H1 (cell line): ENCODE results near the gene NDFIP2. TPM values are rescaled to one million over a fixed set of nuclear protein-coding genes. Genes with fewer than 3 reads are reported as not detected.

Experiments
- CTCF ChIA-PET: fragments of 300-600 bp; sonication (Branson Sonifier 250); formaldehyde crosslinking; loops from one replicate; lab custom pipeline; 2021; ENCODE audit not compliant: partially characterized antibody; lab: Charles Lee
- POLR2A ChIA-PET: fragments of 300-600 bp; sonication (Branson Sonifier 250); formaldehyde crosslinking; loops from one replicate; lab custom pipeline; 2021; ENCODE audit warnings: inconsistent platforms; ENCODE audit not compliant: partially characterized antibody; lab: Charles Lee
- DNase-seq, 2 experiments: peaks; one replicate each; pipeline versions ENCODE4 v3.0.0 to v3.0.0-alpha.2; 2010 to 2022; ENCODE audit warnings: low spot score in 2 of 2, low read depth in 1 of 2, mixed read lengths in 1 of 2
- FAIRE-seq: peaks from 2 replicates; lab custom pipeline; 2011; peaks lifted over from hg19 to GRCh38; lab: Jason Lieb, UNC
- H2AFZ ChIP-seq: 2 replicates; pipeline ENCODE4 v1.8.1; 2012; ENCODE audit warnings: low read length, inconsistent platforms
- H2AK5ac ChIP-seq: 2 replicates; pipeline ENCODE4 v1.6.1; 2013; ENCODE audit warnings: low read depth, low read length
- H2BK120ac ChIP-seq: replicated peaks from 2 replicates; pipeline ENCODE3; 2013; ENCODE audit warnings: low read depth, low read length, inconsistent platforms
- H2BK12ac ChIP-seq: 2 replicates; pipeline ENCODE4 v1.6.1; 2013; ENCODE audit warnings: low read depth, low read length
- H2BK15ac ChIP-seq: 2 replicates; pipeline ENCODE4 v1.6.1; 2013; ENCODE audit warnings: low read length
- H2BK20ac ChIP-seq: 2 replicates; pipeline ENCODE4 v1.6.1; 2013; ENCODE audit warnings: low read length
- H2BK5ac ChIP-seq: 2 replicates; pipeline ENCODE4 v1.6.1; 2013; ENCODE audit warnings: low read depth, low read length
- H3K14ac ChIP-seq: 2 replicates; pipeline ENCODE4 v1.6.1; 2013; ENCODE audit warnings: inconsistent platforms; ENCODE audit not compliant: insufficient read length
- H3K18ac ChIP-seq: 2 replicates; pipeline ENCODE4 v1.6.1; 2013; ENCODE audit warnings: low read length; ENCODE audit errors: extremely low read depth
- H3K23ac ChIP-seq: 2 replicates; pipeline ENCODE4 v1.6.1; 2013; ENCODE audit warnings: inconsistent platforms; ENCODE audit not compliant: insufficient read length
- H3K23me2 ChIP-seq: 2 replicates; pipeline ENCODE4 v1.6.1; 2013; ENCODE audit warnings: low read depth, low read length
- H3K27ac ChIP-seq: 2 replicates; pipeline ENCODE4 v1.6.1; 2011; ENCODE audit warnings: low read depth, low read length, inconsistent platforms
- H3K27me3 ChIP-seq, 4 experiments: replicated peaks in 1 of 4; 1 replicate in 1 of 4; 2 replicates in 3 of 4; pipeline versions ENCODE4 v1.6.1 to v1.8.1; 2011 to 2013; ENCODE audit warnings: low read length in 3 of 4, mild to moderate bottlenecking in 3 of 4, inconsistent platforms in 2 of 4, mixed read lengths in 2 of 4, moderate library complexity in 1 of 4; ENCODE audit not compliant: control insufficient read depth in 3 of 4, insufficient read depth in 3 of 4; ENCODE audit errors: extremely low read depth in 1 of 4
- H3K36me3 ChIP-seq, 4 experiments: 2 replicates each; pipeline versions ENCODE4 v1.6.1 to v1.8.1; 2011 to 2013; ENCODE audit warnings: mild to moderate bottlenecking in 4 of 4, low read length in 3 of 4, moderate library complexity in 2 of 4, control low read depth in 1 of 4, inconsistent platforms in 1 of 4; ENCODE audit not compliant: insufficient read depth in 4 of 4, control insufficient read depth in 2 of 4
- H3K4ac ChIP-seq: replicated peaks from 2 replicates; pipeline ENCODE3; 2013; ENCODE audit warnings: low read length, low read depth, mixed read lengths, inconsistent platforms; ENCODE audit not compliant: insufficient read length
- H3K4me1 ChIP-seq, 4 experiments: replicated peaks in 1 of 4; 1 replicate in 1 of 4; 2 replicates in 3 of 4; pipeline versions ENCODE4 v1.6.1 to v1.8.1; 2011 to 2013; ENCODE audit warnings: low read length in 3 of 4, inconsistent platforms in 2 of 4, mixed read lengths in 1 of 4; ENCODE audit not compliant: insufficient read depth in 4 of 4, control insufficient read depth in 3 of 4
- H3K4me2 ChIP-seq, 2 experiments: 2 replicates each; pipeline versions ENCODE4 v1.6.1 to v1.8.1; 2011 to 2013; ENCODE audit warnings: low read depth in 2 of 2, low read length in 2 of 2, control low read depth in 1 of 2, inconsistent platforms in 1 of 2, mild to moderate bottlenecking in 1 of 2; ENCODE audit not compliant: insufficient read depth in 1 of 2
- H3K4me3 ChIP-seq, 4 experiments: fragments of 200-600, 300-600 bp in 1 of 4; sonication (generic), shearing (Covaris generic), sonication (Bioruptor Twin) in 1 of 4; 2 replicates each; pipeline versions ENCODE4 v1.5.1 to v1.8.1; 2011 to 2016; ENCODE audit warnings: low read length in 4 of 4, low read depth in 3 of 4, control low read depth in 2 of 4, inconsistent platforms in 2 of 4, mild to moderate bottlenecking in 2 of 4, mixed read lengths in 1 of 4, moderate library complexity in 1 of 4; ENCODE audit not compliant: insufficient read depth in 2 of 4; ENCODE audit errors: extremely low read depth in 1 of 4
- H3K56ac ChIP-seq: replicated peaks from 2 replicates; pipeline ENCODE3; 2013; ENCODE audit warnings: low read depth, mild to moderate bottlenecking, mixed read lengths, low read length, inconsistent platforms; ENCODE audit not compliant: insufficient read length
- H3K79me1 ChIP-seq: 2 replicates; pipeline ENCODE4 v1.6.1; 2013; ENCODE audit warnings: low read depth, low read length, control low read depth
- H3K79me2 ChIP-seq, 2 experiments: 2 replicates each; pipeline versions ENCODE4 v1.6.1 to v1.8.1; 2012 to 2013; ENCODE audit warnings: low read length in 2 of 2, mild to moderate bottlenecking in 2 of 2, inconsistent platforms in 1 of 2; ENCODE audit not compliant: insufficient read depth in 2 of 2, control insufficient read depth in 1 of 2
- H3K9ac ChIP-seq, 4 experiments: replicated peaks in 1 of 4; 1 replicate in 1 of 4; 2 replicates in 3 of 4; pipeline versions ENCODE4 v1.6.1 to v1.8.1; 2011 to 2013; ENCODE audit warnings: low read depth in 3 of 4, low read length in 3 of 4, control low read depth in 2 of 4, mild to moderate bottlenecking in 2 of 4, moderate library complexity in 2 of 4, inconsistent platforms in 1 of 4; ENCODE audit errors: extremely low read depth in 1 of 4
- H3K9me3 ChIP-seq, 2 experiments: 2 replicates each; pipeline versions ENCODE4 v1.6.1 to v1.8.1; 2012 to 2013; ENCODE audit warnings: mild to moderate bottlenecking in 2 of 2, moderate library complexity in 2 of 2, control low read depth in 1 of 2, inconsistent platforms in 1 of 2, low read depth in 1 of 2, low read length in 1 of 2, mixed read lengths in 1 of 2; ENCODE audit not compliant: insufficient read depth in 2 of 2
- H4K20me1 ChIP-seq, 2 experiments: replicated peaks in 1 of 2; 2 replicates each; pipeline versions ENCODE3 to v1.8.1; 2011 to 2013; ENCODE audit warnings: inconsistent platforms in 2 of 2, low read length in 2 of 2, mild to moderate bottlenecking in 1 of 2; ENCODE audit not compliant: insufficient read depth in 2 of 2, control insufficient read depth in 1 of 2
- H4K5ac ChIP-seq: 2 replicates; pipeline ENCODE4 v1.6.1; 2013; ENCODE audit warnings: low read length, low read depth, mixed read lengths, inconsistent platforms; ENCODE audit not compliant: insufficient read length
- H4K8ac ChIP-seq: 2 replicates; pipeline ENCODE4 v1.8.0; 2013; ENCODE audit warnings: mild to moderate bottlenecking, moderate library complexity, low read length, inconsistent platforms; ENCODE audit not compliant: insufficient read depth; ENCODE audit errors: extremely low read depth
- H4K91ac ChIP-seq: replicated peaks from 2 replicates; pipeline ENCODE3; 2013; ENCODE audit warnings: low read length, mixed read lengths, inconsistent platforms; ENCODE audit not compliant: insufficient read length
- ATF2 ChIP-seq: IDR thresholded peaks from 2 replicates; pipeline ENCODE4 v1.6.1; 2012; ENCODE audit warnings: low read length, inconsistent platforms
- CHD2 ChIP-seq: IDR thresholded peaks from 2 replicates; pipeline ENCODE4 v1.6.1; 2012; ENCODE audit warnings: low read length, improper control_type of control experiment
- CTBP2 ChIP-seq: IDR thresholded peaks from 2 replicates; pipeline ENCODE4 v1.7.0; 2011; ENCODE audit warnings: borderline replicate concordance, mild to moderate bottlenecking, moderate library complexity, mixed read lengths, low read length; ENCODE audit not compliant: insufficient read depth, insufficient read length
- EZH2 ChIP-seq: fragments of 200-600 bp; sonication (generic); IDR thresholded peaks from 2 replicates; pipeline ENCODE4 v1.7.1; 2012; ENCODE audit warnings: low read depth, mild to moderate bottlenecking, moderate library complexity, low read length, inconsistent platforms; ENCODE audit not compliant: severe bottlenecking
- FOSL1 ChIP-seq: IDR thresholded peaks from 2 replicates; pipeline ENCODE4 v1.6.1; 2011; ENCODE audit warnings: mild to moderate bottlenecking, low read depth, low read length, moderate library complexity; ENCODE audit not compliant: insufficient read depth
- JUND ChIP-seq: IDR thresholded peaks from 2 replicates; pipeline ENCODE4 v1.6.1; 2011; ENCODE audit warnings: mild to moderate bottlenecking, improper control_type of control experiment, low read length
- RAD21 ChIP-seq, 2 experiments: IDR thresholded peaks in 1 of 2; conservative IDR thresholded peaks in 1 of 2; 2 replicates each; pipeline ENCODE4 v1.6.1; 2011; ENCODE audit warnings: low read depth in 2 of 2, low read length in 2 of 2, improper control_type of control experiment in 1 of 2, inconsistent platforms in 1 of 2, mild to moderate bottlenecking in 1 of 2, moderate library complexity in 1 of 2
- RFX5 ChIP-seq: IDR thresholded peaks from 2 replicates; pipeline ENCODE4 v1.6.1; 2011; ENCODE audit warnings: low read depth, low read length, improper control_type of control experiment, borderline replicate concordance
- SIN3A ChIP-seq, 2 experiments: IDR thresholded peaks in 1 of 2; conservative IDR thresholded peaks in 1 of 2; 2 replicates each; pipeline ENCODE4 v1.6.1; 2011 to 2012; ENCODE audit warnings: low read length in 2 of 2, improper control_type of control experiment in 1 of 2, low read depth in 1 of 2, mild to moderate bottlenecking in 1 of 2
- SP2 ChIP-seq: IDR thresholded peaks from 2 replicates; pipeline ENCODE4 v1.6.1; 2012; ENCODE audit warnings: mild to moderate bottlenecking, low read length, inconsistent platforms
- SP4 ChIP-seq: IDR thresholded peaks from 2 replicates; pipeline ENCODE4 v1.6.1; 2012; ENCODE audit warnings: low read length, inconsistent platforms
- SUZ12 ChIP-seq: fragments of 200-600 bp; sonication (generic); IDR thresholded peaks from 2 replicates; pipeline ENCODE4 v1.6.1; 2012; ENCODE audit warnings: mild to moderate bottlenecking, inconsistent platforms, low read length, moderate library complexity, mixed read lengths
- WGBS, 2 experiments: shearing (Covaris generic) in 1 of 2; methylation state at CpG; one replicate each; pipeline versions ENCODE4 v1.1.6 to v1.1.7; 2013 to 2015; ENCODE audit warnings: low lambda C conversion rate in 2 of 2, mixed read lengths in 2 of 2, inconsistent platforms in 1 of 2, low coverage in 1 of 2, missing lambda C conversion rate in 1 of 2; ENCODE audit not compliant: insufficient replicate concordance in 2 of 2, insufficient coverage in 1 of 2, insufficient read length in 1 of 2; ENCODE audit errors: extremely low coverage in 1 of 2, missing lambda C conversion rate in 1 of 2; 5-methylcytosine and 5-hydroxymethylcytosine counted together
- polyA plus RNA-seq, 7 experiments: library from polyadenylated mRNA; depleted of rRNA in 3 of 7; stranded (reverse) in 5 of 7; unstranded in 2 of 7; fragments of >200 nt in 5 of 7; fragments of 200-250 nt in 2 of 7; gene quantifications; 1 replicate in 5 of 7; 2 replicates in 1 of 7; 4 replicates in 1 of 7; pipeline versions ENCODE4 v1.2.1 to v1.2.3, GENCODE V29; 2011 to 2013; ENCODE audit warnings: missing spikeins in 2 of 7, mixed read lengths in 2 of 7
- total RNA-seq: library from RNA; stranded (reverse); fragmentation: NEBNext Ultra II Directional; extraction: Animal tissue kit (Norgen Biotek cat#: 25700); gene quantifications from 2 replicates; pipeline ENCODE4 v1.2.1, GENCODE V29; 2021

The NDFIP2 gene
- total and polyA plus RNA-seq, 2 of the 8 experiments (the other 6 are each of a cell fraction or from before 2014, with no cell fraction given), result 11.1 to 32.9 TPM

GRCh38 chr13:79435561-79435990 lies 45.4 kb upstream of the NDFIP2 start:
- no peak overlapping the region for H2BK120ac ChIP-seq
- DNase-seq, result no peak
- H4K8ac ChIP-seq, result no peak overlapping the region
- no peak for FAIRE-seq
- H3K4ac ChIP-seq, result no peak overlapping the region
- no peak overlapping the region for H3K18ac ChIP-seq
- H3K14ac ChIP-seq, result no peak overlapping the region
- WGBS, 2 experiments, result 89% methylated on average over 1 of the region's 1 CpG; no CpG with 5 or more reads in 1 of the 2 experiments
- no peaks in the 10 kb centered on the region for H3K79me1 ChIP-seq
- no peak overlapping the region for H2BK20ac ChIP-seq
- H4K91ac ChIP-seq, result no peak overlapping the region
- H2AFZ ChIP-seq, result no peak overlapping the region
- no peak overlapping the region for H3K27ac ChIP-seq
- no peak overlapping the region for H2BK15ac ChIP-seq
- H3K56ac ChIP-seq, result no peak overlapping the region
- no peak overlapping the region for H3K23ac ChIP-seq
- no peaks in the 10 kb centered on the region for H3K4me1 ChIP-seq
- H3K4me3 ChIP-seq, result no peak overlapping the region
- H4K5ac ChIP-seq, result no peak overlapping the region
- H3K4me2 ChIP-seq, result no peak overlapping the region
- H3K36me3 ChIP-seq, result no peaks in the 10 kb centered on the region
- H3K9me3 ChIP-seq, result no peaks in the 10 kb centered on the region
- CTCF ChIA-PET, result interaction anchor here (1.0 kb wide), 1 partner anchor 20 kb away, joined by 3 read pairs; no protein-coding TSS in a partner anchor
- no peak overlapping the region for H2BK12ac ChIP-seq
- no peaks in the 10 kb centered on the region; the same call in 1 of the 2 replicates for H3K23me2 ChIP-seq
- H3K9ac ChIP-seq, result no peak overlapping the region
- no peak overlapping the region for H2AK5ac ChIP-seq
- H4K20me1 ChIP-seq, result no peaks in the 10 kb centered on the region
- no peaks in the 10 kb centered on the region for H3K27me3 ChIP-seq
- POLR2A ChIA-PET, result no interaction called here
- no peak overlapping the region for H2BK5ac ChIP-seq
- no peaks in the 10 kb centered on the region for H3K79me2 ChIP-seq
- TF ChIP-seq JUND (no peak), CTBP2 (no peak), EZH2 (no peak), SIN3A (conservative IDR thresholded peaks at IDR 0.05 in 1 of 2, IDR thresholded peaks at IDR 0.05 in 1 of 2; ENCODE audit: low read depth in 1 of 2, low read length in 2 of 2) (no peak), ATF2 (no peak), RAD21 (IDR thresholded peaks at IDR 0.05 in 1 of 2, conservative IDR thresholded peaks at IDR 0.05 in 1 of 2; ENCODE audit: low read depth in 2 of 2, low read length in 2 of 2) (no peak), RFX5 (no peak), FOSL1 (no peak), SP2 (no peak), SP4 (no peak), CHD2 (no peak), SUZ12 (no peak)
